Gastroesophageal sphincter (tissue), 3 donors: ENCODE results near the gene TMC1.

Experiments
- CTCF ChIP-seq, 4 experiments: fragments of 200-600 bp in 2 of 4; fragments of 450-650 bp in 2 of 4; sonication (generic) in 1 of 4; IDR thresholded peaks; one replicate each; pipeline ENCODE4 v1.5.1; 2017 to 2019; ENCODE audit warnings: antibody characterized with exemption in 4 of 4, mild to moderate bottlenecking in 2 of 4, moderate library complexity in 2 of 4
- EP300 ChIP-seq: sonication (generic); formaldehyde crosslinking; IDR thresholded peaks from one replicate; pipeline ENCODE4 v1.6.1; 2017; ENCODE audit warnings: antibody characterized with exemption, mild to moderate bottlenecking
- POLR2A ChIP-seq, 2 donors: fragments of 450-650 bp; IDR thresholded peaks; one replicate each; pipeline ENCODE4 v1.6.1; 2017; ENCODE audit warnings: antibody characterized with exemption in 2 of 2, mild to moderate bottlenecking in 2 of 2, moderate library complexity in 1 of 2
- POLR2AphosphoS5 ChIP-seq: sonication (generic); formaldehyde crosslinking; IDR thresholded peaks from one replicate; pipeline ENCODE4 v1.6.1; 2017; ENCODE audit warnings: antibody characterized with exemption

GRCh38 chr9:72612449-72612848 lies 91.0 kb downstream of the TMC1 start:
- no peak for TF ChIP-seq CTCF (IDR thresholded peaks at IDR 0.05)
- no peak for TF ChIP-seq POLR2AphosphoS5
- TF ChIP-seq EP300, result no peak
- TF ChIP-seq POLR2A (IDR thresholded peaks at IDR 0.05), result no peak
